GM21423 (cell line): ENCODE results near the gene ZNF48.

ENCODE experiments used
- ATAC-seq: cut with Tn5 transposase; IDR thresholded peaks from one replicate; pipeline ENCODE4 v1.9.1; 2021; ENCODE audit warnings: mild to moderate bottlenecking, moderate library complexity; ENCODE audit not compliant: unreplicated experiment

The ZNF48 gene

DNA sequence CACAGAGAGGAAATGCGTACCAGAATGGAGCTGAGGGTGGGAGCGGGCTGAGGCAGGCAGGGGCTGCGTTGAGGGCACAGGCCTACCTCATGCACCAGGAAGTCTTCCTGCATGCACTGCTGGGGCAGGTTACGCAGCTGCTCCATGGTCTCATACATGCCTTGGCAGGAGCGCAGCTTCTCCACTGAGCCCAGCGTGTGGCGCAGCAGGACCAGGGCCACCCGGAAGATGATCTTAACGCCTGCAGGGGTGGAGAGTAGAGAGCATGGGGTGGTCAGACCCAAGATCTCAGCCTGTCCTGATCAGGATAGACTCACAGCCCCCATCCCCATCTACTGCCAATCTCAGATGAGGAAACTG lies 36.7 kb upstream of the ZNF48 start:
- ATAC-seq: no peak

DNA sequence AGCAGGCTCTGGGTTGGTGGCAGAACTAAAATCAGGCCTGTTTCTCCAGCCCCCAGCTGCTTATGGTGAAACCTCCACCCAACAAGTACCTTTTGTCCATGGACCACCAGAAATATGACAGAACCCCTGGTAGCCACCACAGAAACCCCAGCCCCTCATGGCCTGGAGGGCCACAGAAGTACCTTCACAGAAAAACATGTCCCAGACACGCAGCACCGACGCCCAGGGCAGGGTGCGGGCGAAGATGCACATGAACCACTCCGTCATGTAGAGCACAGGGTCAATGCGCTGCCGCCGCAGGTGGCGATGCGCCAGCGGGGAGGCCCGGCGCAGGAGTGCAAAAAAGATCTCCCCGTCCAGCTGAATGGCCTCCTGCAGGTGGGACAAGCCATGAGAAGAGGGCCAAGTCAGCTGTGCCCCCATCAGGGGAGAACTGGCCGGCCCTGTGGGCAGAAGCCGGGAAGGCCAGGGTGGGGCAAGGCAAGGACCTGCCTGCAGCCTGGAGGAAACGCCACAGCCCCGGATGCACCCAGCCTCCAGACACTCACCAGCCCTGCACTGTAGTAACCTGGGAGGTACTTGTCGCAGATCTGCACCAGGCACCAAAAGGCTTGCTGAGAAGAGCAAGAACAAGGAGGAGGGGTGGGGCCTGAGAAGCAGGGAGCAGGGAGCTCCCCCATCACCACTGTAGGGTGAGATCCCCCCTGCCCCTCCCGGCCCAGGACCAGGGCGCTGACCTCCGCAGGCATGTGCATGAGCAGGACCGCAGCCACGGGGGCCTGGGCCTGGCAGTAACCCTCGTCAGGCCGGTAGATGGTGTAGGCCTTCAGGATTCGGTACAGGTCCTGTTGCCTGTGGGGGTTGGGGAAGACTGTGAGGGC lies 36.0 kb upstream of the ZNF48 start:
- no peak for ATAC-seq

DNA sequence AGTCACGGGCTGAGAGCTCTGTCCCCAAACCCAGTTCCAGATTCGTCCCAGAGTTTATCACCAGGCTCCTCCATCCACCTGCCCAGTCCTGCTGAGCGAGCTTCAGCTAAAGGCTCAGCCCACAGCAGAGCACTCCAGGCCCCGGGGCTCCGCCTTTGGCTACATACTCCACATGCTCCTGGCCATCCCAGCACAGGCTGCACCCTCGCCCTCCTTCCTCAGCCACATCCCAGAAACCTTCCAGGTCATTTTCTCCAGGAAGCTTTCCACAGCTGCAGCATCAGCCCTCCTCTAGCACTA lies 35.4 kb upstream of the ZNF48 start:
- no peak for ATAC-seq

DNA sequence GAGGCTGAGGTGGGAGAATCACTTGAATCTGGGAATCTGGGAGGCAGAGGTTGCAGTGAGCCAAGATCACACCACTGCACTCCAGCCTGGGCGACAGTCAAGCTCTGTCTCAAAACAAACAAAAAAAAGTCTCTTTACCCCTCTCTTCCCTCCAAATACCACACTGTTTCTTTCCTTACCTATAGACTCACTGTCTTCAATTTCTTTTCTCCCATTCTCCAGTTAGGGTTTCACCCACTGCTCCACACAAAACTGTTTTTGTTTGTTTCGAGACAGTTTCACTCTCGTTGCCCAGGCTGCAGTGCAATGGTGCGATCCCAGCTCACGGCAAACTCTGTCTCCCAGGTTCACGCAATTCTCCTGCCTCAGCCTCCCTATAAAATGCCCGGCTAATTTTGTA lies 34.0 kb upstream of the ZNF48 start:
- ATAC-seq: no peak

DNA sequence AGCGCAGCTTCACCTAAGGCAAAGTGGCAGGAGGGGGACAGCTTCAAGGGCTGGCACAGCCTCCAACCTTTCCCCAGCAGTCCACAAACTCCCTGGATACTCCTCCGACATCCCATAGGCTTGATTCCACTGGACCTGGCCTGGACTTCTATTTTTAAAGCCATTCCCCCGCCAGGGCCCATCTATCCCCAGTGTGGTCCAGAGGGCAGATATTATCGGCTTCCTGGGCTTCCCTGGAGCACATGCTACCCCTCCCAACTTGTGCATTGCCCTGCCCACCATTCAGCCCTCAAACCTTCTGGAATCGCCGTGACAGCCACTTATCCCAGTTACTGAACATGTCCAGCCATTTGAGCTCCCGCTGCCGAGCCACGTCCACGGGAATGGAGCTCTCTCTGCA lies 30.0 kb upstream of the ZNF48 start:
- no peak for ATAC-seq

DNA sequence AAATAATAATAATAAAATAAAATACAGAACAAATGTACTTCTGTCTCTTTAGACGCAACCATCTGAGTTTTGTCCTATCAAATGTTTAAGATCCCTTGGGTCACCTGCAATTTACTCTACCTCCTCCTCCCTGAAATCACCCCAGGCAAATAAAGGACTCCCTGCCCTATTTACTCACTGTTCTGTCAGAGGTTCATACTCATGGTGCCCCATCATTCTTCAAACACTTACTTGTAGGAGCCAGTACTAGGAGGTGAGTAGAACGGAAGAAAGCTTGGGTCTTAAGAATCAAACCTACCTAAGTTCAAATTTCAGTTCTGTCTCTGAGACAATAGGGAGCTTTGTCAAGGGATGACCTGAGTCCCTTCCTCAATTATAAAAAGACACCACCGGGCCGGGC lies 28.7 kb upstream of the ZNF48 start:
- no peak for ATAC-seq

DNA sequence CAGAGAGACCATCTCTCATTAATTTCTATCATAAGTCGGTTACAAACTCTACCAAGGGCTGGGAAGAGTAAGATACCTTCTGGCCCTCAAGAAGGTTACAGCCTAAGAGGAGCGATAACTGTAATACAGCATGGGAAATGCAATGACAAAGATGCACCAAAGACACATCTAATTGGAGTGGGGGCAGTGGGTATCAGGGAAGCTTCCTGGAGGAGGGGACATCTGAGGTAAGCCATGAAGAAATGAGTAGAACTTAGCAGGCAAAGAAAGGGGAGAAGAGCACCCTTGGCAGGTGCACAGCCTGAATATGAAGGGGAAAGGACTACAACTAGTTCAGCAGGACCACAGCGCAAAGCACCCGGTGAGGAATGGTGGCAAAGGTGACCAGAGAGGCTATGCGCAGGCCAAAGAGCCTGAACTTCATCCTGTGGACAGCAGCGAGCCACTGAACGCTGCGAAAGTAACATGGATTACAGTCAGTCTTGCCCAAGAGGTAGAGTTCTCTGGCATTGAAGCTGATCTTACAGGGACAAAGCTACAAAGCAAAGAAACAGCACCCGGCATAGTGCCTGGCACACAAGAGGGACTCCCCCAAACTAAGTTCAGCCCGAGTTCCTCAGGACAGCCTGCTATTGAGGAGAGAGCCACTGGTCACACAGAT lies 27.7 kb upstream of the ZNF48 start:
- ATAC-seq: no peak

DNA sequence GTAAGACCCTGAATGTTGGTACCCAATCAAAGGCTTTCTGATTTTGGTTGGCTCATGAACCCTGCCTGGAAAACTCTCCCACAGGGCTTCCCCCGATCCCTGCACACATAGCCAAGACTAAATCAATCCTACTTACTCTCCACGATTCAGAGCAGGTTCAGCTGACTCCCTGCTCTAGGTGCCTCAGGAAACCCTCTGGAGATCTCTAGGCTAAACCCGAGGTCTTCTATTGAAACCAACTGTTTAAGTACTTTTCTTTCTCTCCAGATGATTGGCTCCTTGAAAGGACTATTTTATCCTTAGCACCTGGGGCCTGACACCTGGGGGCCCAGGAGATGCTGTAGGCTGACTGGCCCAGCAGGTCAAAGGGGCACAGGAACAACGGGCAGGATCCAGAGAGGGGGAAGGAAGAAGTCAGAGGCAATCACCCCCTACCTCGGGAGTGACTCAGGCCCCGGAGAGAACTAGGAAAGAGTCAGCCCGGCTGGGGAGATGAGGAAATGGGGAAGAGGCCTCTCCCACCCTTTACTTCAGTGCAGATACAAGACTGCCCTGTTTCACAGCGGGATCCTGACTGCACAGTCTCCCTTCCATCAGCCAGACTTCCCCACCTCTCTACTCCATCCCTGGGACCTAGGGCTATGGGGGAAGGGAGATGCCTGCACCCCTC lies 27.0 kb upstream of the ZNF48 start:
- no peak for ATAC-seq

DNA sequence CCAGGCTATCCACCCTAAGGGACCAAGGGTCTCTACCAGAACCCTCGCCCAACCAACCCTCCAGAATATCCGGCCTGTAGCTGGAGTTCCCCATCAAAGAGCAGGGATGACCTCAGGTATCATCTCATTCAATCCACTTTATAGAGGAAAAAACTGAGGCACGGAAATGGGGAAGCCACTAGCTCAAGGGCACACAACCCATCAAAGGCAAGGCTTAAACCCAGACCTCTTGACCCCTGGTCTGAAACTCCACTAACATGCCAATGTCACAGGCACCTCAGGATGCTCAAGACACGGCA lies 26.5 kb upstream of the ZNF48 start:
- ATAC-seq: no peak

DNA sequence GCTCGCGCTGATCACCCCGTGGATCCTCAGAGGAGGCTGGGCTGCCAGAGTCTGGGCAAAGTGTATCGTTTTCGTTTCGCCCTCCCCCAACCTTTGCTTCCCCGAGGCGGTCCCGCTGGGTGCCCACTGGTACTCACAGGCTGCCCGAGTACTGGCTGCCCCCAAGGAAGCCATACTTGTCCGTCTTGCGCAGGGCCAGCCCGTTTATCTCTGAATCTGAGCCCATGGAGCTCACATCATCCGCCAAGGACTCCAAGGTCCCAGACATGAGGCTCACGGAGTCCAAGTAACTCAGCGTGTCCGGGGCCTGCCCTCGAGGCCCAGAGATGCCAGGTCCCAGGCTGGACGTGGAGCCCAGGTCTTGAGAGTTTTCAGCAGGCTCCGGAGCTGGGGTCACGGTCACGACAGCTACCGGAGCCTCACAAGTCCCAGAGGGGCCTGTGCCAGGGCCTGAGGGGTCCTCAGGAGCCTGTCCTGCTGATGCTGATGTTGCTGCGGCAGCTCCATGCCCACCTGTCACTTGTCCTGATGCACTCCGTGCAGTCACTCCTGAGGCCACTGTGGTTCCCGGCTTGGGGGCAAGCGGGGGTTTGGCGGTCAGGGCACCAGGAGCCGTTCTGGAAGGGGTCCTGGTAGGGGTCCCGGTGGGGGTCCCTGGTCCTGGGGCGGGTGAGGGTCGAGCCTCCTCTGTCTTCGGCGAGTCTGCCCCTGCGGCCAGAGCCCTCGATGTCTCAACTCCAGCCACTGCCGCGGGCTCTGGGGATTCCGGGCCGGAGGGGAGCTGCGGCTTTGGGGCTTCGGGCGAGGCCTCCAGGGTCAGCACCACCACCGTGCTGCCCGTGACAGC lies 25.9 kb upstream of the ZNF48 start:
- no peak for ATAC-seq

DNA sequence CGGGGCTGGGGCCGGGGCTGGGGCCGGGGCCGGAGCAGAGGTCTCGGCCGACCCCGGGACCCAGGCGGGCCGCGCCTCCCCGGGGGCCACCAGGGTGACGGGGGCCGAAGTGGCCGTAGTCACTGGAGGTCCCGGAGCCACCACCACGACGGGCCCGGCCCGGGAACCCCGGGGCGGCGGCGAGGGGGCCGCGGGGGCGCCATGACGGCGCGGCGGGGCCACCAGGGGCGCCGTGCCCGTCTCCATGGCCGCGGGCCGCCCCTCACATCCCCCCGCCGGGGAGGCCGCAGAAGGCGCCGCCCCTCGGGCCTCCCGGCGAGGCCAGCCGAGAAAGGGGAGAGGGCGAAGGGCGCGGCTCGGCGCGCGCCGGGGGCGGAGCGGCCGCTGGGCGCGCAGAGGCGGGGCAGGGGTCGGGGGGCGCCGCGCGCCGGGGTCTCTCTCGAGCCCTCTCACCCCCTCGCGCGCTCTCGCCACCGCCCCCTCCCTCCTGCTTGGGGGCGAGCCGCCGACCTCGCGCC lies 25.2 kb upstream of the ZNF48 start:
- no peak for ATAC-seq

DNA sequence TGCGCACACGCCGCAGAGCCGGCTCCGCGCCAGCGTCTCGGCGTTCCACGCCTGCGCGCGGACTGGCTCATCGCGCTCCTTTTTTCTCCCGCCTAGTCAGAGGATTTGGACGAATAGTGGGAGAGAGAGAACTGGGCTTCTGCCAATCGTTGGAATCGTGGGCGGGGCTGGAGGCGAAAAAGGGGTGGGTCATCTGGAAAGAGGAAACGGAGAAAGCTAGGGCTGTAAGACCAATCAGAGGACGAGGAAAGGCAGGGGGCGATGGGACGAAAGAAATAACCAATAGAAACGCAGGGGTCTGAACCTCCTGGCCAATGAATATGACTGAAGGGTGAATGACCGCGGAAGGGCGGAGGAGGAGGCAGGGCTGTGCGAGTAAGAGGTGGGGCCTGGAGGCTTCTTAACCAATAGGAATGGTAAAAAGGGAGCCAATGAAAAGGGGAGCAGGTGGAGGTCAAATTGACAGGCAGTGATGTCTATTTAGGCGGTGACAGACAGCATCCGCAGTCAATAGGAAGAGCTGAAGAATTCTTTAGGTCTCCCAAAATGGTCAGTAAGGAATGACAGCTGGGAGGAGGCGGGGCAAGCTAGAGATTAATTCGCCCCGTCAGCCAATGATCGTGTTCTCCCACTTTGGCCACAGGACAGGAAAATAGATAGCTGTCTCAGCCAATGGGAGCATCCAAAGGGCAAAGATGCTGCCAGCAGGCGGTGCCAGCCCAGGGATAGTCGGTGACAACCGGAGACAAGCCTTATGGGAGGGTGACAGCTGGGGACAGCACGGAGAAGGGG lies 24.6 kb upstream of the ZNF48 start, which contains the start of gene TBC1D10B:
Gene TBC1D10B (minus strand): TSS at position 39 of the 792 bp plus-strand sequence. CDS start 311 bp downstream, outside the sequence.
- peak; percentile 76 for ATAC-seq

DNA sequence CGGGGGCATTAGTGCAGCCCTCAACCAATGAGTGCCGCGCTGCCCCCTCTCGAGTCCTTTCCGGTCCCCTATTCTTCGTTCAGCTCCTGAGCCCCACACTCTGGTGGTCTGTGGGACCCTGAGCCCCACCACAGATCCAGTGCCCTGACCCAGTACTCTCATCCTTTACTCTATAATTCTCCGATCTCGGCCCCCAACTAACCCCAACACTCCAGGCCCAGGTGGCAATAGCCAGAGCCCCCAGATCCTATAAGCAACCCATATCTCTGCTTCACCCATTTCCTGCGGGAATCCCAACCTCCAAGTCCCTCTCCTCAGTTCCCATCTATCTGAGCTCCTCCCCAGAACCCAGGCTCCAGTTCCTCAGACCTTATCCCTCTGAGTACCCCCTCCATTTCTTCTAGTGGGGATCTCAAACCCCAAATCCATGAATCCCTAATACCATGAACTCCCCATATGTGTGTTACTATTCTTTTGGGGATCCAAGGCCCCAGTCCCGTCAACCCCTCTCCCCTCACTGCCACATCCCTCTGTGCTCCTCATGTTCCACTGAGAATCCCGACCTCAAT lies 23.9 kb upstream of the ZNF48 start:
- ATAC-seq: no peak

DNA sequence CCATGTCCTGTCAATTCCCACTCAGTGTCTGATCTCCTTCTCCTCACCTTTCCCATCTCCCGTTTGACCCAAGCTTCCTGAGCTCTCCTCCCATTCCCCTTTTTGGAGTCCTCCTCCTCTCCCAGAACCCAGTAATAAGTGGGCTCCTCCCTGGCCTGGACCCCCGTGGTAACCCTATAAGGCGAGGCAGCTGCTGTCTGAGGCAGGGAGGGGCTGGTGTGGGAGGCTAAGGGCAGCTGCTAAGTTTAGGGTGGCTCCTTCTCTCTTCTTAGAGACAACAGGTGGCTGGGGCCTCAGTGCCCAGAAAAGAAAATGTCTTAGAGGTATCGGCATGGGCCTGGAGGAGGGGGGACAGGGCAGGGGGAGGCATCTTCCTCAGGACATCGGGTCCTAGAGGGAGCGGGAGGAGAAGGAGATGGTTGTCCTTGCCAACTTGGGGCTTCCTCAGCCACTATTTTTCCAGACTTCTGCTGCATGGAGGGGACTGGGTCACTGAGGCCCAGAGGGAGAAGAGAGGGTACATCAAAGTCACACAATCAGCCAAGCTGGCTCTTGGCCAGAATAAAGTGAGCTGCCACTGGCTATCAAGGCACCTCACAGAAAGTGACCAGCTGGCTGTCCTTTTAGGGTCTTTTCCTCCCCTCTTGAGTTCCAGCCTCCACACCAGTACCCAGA lies 23.0 kb upstream of the ZNF48 start:
- ATAC-seq: no peak

DNA sequence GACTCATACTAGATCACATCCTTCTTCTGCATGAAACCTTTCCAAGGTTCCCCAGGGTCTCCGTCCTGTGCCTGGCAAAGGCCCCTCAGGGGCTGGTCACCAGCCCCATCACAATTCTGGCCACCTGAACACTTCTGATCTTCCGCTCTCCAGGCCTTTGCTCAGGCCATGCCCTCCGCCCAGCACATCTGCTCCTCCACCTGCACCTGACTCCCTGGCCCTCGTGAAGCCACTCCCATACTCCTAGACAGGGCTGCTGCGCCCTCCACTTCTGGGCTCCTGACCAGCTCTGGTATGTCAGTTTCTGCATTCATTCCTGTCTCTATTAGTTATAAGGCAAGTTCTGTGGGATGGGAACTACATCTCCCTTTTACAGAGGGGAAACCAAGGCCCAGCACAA lies 22.5 kb upstream of the ZNF48 start:
- no peak for ATAC-seq

DNA sequence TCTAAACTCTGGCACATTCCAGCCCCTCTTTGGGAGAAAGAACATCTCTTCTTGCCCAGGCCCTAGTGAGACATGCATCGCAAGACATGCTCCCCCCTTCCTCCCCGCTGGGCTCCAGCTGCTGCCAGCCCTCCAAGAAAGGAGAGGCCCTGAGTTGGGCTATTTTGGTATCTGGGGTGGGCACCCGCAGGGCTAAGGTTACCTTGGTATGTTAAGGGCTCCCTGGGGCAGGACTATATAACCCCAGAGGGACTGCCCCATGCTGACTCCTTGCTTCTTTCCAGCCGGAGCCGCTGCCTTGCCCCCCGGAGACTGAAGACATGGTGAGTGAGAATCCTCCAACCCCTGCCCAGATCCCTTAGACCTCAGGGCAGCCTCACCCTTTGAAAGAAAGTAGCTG lies 20.7 kb upstream of the ZNF48 start, which contains the start of gene MYL11:
Gene MYL11 (plus strand): TSS at position 265 of the 400 bp plus-strand sequence. CDS start 56 bp downstream, at position 321.
- ATAC-seq: no peak

DNA sequence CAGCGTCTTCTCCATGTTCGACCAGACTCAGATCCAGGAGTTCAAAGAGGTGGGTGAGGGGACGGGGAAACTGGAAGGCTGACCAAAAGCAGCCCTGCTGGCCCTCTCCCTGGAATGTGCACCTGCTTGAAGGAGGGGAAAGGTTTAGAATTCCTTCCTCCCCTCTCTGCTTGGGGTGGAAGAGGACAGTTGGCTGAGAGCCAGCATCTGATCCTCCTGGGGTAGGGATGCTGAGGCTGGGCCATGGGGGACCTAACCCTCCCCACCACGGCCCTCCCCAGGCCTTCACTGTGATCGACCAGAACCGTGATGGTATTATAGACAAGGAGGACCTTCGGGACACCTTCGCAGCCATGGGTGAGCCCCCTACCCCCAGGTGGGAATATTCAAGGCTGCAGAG lies 19.4 kb upstream of the ZNF48 start:
- ATAC-seq: no peak

DNA sequence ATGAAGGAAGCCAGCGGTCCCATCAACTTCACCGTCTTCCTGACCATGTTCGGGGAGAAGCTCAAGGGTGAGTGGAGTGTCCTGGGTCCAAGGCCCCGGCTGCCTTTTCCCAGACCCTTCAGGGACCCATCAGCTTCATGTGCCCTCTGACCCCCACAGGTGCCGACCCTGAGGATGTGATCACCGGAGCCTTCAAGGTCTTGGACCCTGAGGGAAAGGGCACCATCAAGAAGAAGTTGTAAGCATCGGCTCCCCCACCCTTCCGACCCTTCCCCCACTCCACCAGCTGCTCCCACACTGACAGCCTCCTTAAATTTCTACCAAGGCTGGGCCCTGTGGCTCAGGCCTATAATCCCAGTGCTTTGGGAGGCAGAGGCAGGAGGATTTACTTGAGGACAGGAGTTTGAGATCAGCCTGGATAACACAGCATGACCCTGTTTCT lies 18.7 kb upstream of the ZNF48 start:
- no peak for ATAC-seq
